Measurements from ENCODE around the gene CTNNA1. TPM values are rescaled to one million over a fixed set of nuclear protein-coding genes. Genes with fewer than 3 reads are reported as not detected.

CTNNA1 gene
- total RNA-seq, 1 donor from 2014 or later = 310 TPM

DNA sequence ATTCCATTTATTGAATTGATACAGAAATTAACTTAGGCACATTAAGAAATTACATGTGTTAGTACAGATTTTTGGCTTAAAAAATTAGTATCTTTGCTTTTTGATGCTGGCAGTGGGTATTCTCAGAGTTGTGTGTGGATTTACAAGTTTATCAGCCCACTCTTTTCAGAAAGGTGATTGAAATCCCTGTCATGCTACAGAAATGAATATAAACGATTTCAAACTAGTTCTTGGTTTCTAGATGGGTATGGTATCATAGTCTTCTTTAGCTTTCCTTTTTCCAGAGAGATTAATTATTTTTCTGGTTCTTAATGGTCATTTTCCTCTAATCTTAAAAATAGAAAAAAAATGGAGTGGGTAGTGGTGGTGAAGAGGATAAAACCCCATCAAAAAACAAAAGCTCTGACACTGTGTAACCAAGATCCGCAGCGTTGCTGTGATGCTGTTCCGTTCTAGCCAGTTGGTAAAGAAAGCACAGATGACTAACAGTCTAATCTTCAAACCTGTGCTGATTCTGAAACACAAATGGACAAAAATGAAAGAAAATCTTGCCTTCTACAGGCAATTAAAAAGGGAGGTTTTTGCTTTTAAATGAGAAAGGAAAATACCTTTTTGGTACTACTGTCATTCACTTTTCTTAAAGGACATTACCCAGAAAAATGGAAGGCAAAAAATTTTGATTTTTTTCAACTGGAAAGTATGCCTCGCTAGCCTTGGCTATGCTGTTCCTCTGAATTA is 116.7 kb downstream of the CTNNA1 start:
- Histone ChIP-seq H3K27ac (peak overlapping the region; percentile 31 to 42), H3K27me3 (no peaks in the 10 kb centered on the region), H3K36me3 (no peaks in the 10 kb centered on the region), H3K4me1 (peaks cover 0 to 39% of the 10 kb centered on the region in 2 donors), H3K9me3 (no peaks in the 10 kb centered on the region), H3K4me3 (peak overlapping the region; percentile 3 to 20)
- no peak for DNase-seq (ENCODE audit: low spot score in 2 of 2)
- intact Hi-C loops (cut with DNase I) = no loop called here
- TF ChIP-seq, protein P1, sequence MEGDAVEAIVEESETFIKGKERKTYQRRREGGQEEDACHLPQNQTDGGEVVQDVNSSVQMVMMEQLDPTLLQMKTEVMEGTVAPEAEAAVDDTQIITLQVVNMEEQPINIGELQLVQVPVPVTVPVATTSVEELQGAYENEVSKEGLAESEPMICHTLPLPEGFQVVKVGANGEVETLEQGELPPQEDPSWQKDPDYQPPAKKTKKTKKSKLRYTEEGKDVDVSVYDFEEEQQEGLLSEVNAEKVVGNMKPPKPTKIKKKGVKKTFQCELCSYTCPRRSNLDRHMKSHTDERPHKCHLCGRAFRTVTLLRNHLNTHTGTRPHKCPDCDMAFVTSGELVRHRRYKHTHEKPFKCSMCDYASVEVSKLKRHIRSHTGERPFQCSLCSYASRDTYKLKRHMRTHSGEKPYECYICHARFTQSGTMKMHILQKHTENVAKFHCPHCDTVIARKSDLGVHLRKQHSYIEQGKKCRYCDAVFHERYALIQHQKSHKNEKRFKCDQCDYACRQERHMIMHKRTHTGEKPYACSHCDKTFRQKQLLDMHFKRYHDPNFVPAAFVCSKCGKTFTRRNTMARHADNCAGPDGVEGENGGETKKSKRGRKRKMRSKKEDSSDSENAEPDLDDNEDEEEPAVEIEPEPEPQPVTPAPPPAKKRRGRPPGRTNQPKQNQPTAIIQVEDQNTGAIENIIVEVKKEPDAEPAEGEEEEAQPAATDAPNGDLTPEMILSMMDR (IDR thresholded peaks at IDR 0.05) = no peak

DNA sequence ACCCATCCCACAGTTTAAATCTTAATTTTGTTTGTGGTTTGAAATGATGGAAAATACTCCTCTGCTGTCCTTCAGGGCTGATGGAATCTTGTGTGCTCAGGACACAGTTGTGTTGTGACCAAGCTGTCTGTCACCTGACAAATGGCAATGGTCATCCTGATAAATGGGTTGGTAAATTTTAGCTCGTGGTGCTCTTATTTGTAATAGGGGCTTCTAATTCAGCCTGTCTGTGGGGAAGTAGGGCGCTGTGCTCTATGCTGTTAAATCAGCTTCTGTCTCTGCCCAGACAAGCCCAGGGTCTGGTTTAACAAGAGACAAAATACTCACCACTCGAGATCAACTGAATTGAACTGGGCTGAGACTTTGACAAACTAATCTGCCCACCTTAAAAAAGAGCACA is 117.4 kb downstream of the CTNNA1 start:
- no peaks in the 10 kb centered on the region for H3K36me3 ChIP-seq
- TF ChIP-seq, protein P1 (IDR thresholded peaks at IDR 0.05) = no peak
- peak overlapping the region in 1 of 2 donors; percentile 20 for H3K4me3 ChIP-seq
- peak overlapping the region; percentile 31 to 42 for H3K27ac ChIP-seq
- no peak for DNase-seq (ENCODE audit: low spot score in 2 of 2)
- intact Hi-C loops (cut with DNase I) = no loop called here
- no peaks in the 10 kb centered on the region for H3K9me3 ChIP-seq
- no peaks in the 10 kb centered on the region for H3K27me3 ChIP-seq
- peaks cover 0 to 41% of the 10 kb centered on the region in 2 donors for H3K4me1 ChIP-seq

DNA sequence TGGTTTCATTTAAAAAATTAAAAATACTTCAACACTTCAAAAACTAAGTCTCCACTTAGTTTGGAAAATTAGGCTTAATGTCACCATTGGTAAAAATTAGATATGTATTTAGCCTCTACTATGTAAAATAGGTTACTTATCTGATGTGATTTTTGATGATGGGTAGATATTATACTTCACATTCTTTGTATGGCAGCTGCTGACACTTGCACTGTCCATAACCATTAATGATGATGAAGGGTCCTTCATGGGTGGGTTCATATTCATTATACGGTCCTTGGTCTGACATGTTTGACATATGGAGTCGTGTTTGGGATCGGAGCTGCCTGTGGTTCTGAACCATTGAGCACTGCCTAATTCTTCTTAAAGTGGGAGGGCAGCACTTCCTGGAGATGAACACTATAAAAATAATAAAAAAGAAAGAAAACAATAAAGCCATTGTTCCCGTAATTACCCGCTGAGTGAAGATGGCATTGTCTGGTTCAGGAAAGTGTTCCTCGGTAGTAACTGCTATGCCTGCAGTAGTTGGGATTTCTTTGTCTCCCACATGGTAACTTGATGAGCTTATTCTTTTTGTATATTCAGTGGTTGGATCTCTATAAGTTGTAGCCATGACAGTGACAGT is 119.7 kb downstream of the CTNNA1 start:
- Histone ChIP-seq H3K9me3 (no peaks in the 10 kb centered on the region), H3K36me3 (no peaks in the 10 kb centered on the region), H3K4me3 (no peak overlapping the region), H3K27ac (no peak overlapping the region), H3K4me1 (peaks cover 0 to 43% of the 10 kb centered on the region in 2 donors), H3K27me3 (no peaks in the 10 kb centered on the region)
- intact Hi-C loops (cut with DNase I) = no loop called here
- DNase-seq (ENCODE audit: low spot score in 2 of 2) = no peak
- TF ChIP-seq, protein P1 (IDR thresholded peaks at IDR 0.05) = no peak

DNA sequence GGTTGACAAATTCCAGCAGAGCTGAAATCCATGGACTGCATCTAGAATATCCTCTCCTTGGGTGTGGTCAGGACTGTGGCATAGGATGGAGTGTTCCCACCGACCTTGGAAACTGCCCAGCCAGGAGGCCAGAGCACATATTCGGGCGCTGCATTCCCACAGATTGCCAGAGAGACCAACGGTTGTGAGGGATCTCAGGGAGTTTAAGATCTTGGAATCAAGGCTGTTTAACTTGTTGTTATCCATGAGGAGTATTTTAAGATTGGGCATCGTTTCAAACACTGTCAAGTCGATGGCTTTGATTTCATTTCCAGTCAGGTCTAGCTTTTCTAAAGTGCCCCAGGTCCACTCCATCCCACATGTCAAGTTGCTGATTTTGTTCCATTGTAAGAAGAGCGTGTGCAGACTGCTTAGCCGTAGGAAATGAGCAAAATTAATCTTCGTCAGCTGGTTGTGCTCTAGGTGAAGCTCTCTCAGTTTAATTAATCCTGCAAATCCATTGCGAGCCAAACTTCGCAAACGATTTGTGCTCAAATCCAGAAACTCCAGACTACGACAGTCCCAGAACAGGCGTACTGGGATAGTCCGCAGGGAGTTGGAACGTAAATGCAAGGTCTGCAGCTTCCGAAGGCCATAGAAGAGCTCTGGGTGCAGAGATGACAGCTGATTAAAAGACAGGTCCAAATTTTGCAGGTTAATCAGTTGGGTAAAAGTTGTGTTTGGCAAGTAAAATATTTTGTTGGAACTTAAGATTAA is 120.4 kb downstream of the CTNNA1 start:
- intact Hi-C loops (cut with DNase I) = no loop called here
- no peak for DNase-seq (ENCODE audit: low spot score in 2 of 2)
- TF ChIP-seq, protein P1 (IDR thresholded peaks at IDR 0.05) = no peak
- H3K36me3 ChIP-seq = no peaks in the 10 kb centered on the region
- peaks cover 0 to 44% of the 10 kb centered on the region in 2 donors for H3K4me1 ChIP-seq
- H3K27me3 ChIP-seq = no peaks in the 10 kb centered on the region
- H3K4me3 ChIP-seq = no peak overlapping the region
- no peak overlapping the region for H3K27ac ChIP-seq
- H3K9me3 ChIP-seq = no peaks in the 10 kb centered on the region

DNA sequence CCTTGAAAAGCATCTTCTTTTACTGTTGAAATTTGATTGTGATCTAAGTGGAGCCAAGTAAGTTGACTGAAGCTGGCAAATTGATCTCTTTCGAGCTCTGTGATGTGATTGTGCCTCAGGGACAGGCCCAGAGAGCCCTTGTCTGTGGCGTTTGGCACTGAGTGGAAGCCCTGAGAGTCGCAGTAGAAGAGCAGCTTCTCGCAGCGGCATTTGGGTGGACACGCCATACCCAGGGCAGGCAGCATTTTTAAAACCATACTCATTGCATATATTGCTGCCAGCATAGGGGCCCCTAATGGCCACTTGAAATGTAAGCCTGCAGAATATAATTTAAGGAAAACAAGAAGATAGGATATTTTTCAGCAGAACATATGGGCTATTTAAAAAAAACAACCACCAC is 121.0 kb downstream of the CTNNA1 start:
- H3K9me3 ChIP-seq = no peaks in the 10 kb centered on the region
- H3K27ac ChIP-seq = no peak overlapping the region
- no peaks in the 10 kb centered on the region for H3K27me3 ChIP-seq
- intact Hi-C loops (cut with DNase I) = no loop called here
- TF ChIP-seq, protein P1 (IDR thresholded peaks at IDR 0.05) = no peak
- peaks cover 0 to 43% of the 10 kb centered on the region in 2 donors for H3K4me1 ChIP-seq
- no peak for DNase-seq (ENCODE audit: low spot score in 2 of 2)
- no peaks in the 10 kb centered on the region for H3K36me3 ChIP-seq
- H3K4me3 ChIP-seq = no peak overlapping the region

All from ascending aorta (tissue), 2 donors.